Activated CD8-positive, alpha-beta memory T cell treated with anti-CD3 and anti-CD28 coated beads for 4 hours (primary cell): ENCODE results near the gene YBX2.

Experiments
- DNase-seq, 2 donors: peaks; one replicate each; pipeline ENCODE4 v3.0.0-alpha.2; 2020; ENCODE audit warnings: low read depth in 2 of 2

Gene YBX2

DNA sequence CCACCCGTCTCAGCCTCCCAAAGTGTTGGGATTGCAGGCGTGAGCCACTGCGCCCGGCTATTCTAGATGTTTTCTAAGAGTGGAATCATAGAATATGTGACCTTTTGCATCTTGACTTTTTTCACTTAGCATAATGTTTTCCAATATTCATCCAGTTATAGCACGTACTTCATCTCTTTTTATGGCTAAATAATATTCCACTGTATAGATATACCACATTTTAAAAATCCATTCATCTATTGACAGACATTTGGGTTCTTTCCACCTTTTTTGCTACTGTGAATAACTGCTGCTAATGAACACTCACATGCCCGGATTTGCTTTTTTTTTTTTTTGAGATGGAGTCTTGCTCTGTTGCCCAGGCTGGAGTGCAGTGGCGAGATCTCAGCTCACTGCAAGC lies 9.7 kb upstream of the YBX2 start:
- no peak for DNase-seq

- DNase-seq: no peak
Measured at GRCh38 chr17:7296189-7296861, 1.9 kb upstream of the YBX2 start.

- DNase-seq: no peak
Measured at GRCh38 chr17:7295230-7296180, 1.1 kb upstream of the YBX2 start.

DNA sequence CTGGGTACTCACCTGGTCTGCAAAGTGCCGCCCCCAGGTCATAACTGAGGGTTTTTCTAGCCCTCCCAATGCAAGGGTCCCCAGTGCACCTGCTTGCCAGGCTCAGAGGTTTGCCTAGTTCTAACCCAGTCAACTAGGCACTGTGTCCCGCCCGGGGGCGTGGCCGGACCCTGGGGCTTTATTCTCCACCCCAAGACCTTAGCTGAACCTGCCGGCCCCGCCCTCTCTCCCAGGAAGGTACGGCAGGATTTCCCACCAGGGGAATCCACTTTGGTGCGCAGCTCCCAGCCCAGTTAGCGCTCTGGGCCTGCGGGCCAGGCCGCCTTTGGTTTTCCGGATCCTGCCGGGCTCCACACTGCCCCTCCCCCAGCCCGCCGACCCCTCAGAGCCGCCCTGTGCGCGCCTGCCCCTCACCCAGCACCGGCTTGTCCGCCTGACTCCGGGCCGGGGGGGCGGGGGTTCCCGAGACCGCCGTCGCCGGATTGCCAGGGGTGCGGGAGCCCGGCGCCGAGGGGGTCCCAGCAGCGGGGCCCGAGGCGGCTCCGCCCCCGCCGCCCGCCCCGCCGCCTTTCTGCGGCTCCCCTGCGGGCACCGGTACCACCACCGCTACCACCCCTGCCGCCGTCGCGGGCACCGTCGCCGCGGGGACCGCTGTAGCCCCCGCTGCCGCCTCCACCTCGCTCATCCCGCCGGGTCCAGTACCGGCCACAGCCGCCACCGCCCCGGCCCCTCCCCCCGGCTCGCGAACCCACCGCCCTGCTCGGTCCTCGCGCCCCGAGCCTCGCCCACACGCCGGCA lies 424 bp downstream of the YBX2 start:
- no peak for DNase-seq

GRCh38 chr17:7293159-7293558 lies 1.3 kb downstream of the YBX2 start:
- DNase-seq: no peak

DNA sequence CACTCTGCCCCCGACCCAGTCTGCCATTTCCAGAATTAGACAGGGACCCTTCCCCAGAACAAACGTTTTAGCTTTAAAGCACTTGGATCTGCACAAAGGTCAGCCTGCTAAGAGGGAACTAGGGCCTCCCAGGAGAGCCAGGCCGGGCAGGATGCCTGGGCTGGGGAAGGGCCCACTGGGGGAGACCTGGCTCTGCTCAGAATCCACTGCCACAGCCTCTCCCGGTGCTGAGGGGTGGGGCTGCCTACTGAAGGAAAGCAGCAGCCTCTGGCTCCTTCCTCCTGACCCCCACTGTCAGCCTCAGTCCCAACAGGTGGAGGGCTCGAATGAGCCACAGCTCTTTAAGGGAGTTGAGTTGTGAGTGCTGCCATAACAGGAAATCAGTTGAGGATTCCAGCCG lies 1.7 kb downstream of the YBX2 start:
- no peak for DNase-seq

DNA sequence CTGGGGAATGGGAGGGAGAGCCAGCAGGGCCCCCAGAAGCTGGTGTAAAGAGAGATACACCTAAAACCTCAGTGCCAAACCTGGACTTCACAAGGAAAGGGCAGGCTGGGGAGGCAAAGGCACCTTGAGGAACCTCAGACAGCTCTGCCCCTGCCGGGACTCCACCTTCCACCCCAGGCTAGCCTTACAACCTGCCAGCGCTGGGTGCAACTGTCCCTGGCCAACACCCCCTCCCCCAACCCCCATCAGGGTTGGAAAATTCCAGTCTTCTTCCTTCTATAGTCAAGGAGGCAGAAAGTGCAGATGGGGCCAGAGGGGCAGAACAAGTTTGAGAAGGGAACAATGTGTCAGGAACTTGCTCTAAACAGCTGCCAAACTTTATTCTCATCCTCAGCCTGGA lies 2.2 kb downstream of the YBX2 start:
- DNase-seq: no peak

DNA sequence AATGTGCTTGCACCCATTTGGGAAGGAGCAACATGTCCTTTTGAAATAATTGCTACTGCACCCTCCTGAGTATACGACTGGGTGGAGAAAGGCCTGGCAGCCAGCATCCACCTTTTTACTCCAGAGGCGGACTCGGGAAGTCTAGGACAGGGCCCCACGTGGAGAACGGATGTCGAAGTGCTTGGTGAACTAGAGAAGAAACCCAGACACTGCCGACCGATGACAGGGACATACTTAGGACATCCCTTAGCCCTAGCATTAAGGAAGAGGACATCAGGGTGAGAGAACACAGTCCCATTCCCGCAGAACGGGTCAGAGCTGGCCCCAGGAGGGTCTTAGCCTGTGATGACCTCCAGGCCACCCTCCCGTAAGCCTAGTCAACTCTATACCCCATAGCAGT lies 3.8 kb downstream of the YBX2 start:
- DNase-seq: no peak

DNA sequence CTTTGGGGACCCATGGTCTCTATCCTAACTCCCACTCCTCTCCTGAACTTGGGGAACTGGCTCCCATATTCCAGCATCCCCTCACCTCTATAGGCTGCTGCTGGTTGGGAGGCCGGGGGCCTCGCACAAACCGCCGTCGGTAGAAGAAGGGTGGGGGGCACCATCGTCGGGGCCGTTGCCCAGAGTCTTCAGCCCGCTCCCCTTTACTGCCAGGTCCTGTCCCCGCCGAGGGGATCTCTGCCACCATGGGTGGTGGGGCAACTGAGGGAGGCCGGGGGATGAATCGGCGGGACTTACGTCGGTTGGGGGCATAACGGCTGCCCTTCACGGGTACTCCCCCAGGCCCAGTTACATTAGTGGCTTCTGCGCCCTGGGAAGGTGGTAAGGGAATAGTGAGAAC lies 4.3 kb downstream of the YBX2 start:
- no peak for DNase-seq

DNA sequence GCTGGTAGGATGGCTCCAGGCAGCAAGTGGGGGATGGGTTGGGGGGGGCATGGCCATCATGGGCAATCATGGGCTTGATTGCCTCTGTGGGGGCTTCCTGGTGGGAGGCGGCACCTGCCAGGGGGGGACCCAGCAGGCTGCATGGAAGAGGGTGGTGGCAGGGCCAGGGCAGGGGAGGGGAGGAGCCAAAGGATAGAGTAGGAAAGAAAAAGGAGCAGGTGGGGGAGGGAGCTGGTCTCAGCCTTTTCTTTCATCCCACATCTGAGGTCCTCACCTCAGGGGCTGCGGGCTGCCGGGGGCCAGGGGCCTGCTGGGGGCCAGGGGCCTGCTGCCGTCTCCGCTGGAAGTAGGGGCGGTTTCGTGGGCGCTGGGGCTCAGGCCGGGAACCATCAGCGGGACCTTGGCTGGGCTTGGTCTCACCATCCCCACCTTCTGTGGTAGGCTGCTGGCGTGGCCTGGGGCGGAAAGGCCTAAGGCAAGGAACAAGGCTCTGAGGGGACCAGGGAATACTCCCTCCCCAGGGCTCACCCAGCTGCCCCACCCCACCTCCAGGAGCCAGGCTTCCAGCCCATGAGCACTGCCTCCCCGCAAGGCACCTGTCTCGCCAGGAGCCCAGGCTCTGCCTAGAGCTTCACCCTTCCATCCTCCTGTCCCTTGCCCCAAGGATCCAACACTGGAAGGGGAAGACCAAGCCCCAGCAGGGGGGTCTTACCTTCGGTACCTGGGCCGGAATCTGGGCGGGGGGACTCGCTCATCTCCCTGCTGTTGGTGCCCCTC lies 5.0 kb downstream of the YBX2 start:
- no peak for DNase-seq

DNA sequence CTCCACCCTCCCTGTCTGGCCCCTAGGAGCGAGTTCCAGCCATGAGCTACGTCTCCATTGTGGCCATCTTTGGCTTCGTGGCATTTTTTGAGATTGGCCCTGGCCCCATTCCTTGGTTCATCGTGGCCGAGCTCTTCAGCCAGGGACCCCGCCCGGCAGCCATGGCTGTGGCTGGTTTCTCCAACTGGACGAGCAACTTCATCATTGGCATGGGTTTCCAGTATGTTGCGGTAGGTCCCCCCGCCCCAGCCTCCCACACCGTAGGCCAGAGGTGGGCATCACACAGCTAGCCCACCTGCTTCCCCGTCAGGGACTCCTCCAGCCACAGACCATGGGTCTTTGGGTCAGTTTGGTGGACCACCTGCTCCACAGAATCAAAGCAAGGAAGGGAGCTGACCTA lies 8.8 kb downstream of the YBX2 start:
- no peak for DNase-seq

DNA sequence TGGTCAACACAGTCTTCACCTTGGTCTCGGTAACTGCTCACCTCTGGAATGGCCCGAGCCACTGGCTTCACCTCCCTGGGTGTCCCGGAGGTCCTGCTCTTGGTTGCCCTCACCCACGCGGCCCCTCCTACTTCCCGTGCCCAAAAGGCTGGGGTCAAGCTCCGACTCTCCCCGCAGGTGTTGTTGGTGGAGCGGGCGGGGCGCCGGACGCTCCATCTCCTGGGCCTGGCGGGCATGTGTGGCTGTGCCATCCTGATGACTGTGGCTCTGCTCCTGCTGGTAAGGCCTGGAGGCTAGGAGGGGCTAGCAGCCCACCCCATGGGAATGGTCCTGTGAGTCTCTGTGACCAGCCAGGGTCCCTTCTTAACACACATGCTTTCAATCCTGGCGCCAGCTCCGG lies 9.5 kb downstream of the YBX2 start:
- DNase-seq: no peak

DNA sequence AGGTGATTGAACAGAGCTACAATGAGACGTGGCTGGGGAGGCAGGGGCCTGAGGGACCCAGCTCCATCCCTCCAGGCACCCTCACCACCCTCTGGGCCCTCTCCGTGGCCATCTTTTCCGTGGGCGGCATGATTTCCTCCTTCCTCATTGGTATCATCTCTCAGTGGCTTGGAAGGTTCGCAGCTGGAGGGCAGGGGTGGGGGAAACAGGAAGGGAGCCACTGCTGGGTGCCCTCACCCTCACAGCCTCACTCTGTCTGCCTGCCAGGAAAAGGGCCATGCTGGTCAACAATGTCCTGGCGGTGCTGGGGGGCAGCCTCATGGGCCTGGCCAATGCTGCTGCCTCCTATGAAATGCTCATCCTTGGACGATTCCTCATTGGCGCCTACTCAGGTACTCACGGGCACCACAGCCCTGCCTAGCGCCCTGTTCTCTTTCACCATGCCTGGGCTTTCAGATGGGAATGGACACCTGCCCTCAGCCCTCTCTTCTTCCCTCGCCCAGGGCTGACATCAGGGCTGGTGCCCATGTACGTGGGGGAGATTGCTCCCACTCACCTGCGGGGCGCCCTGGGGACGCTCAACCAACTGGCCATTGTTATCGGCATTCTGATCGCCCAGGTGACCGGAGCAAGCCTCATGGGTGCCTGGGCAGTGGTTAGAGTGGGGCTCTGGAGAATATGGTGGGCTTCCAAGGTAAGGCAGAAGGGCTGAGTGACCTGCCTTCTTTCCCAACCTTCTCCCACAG lies 10.8 kb downstream of the YBX2 start:
- DNase-seq: no peak

- no peak for DNase-seq
Measured at GRCh38 chr17:7282752-7283321, 11.6 kb downstream of the YBX2 start.

- DNase-seq: no peak
Measured at GRCh38 chr17:7281953-7282751, 12.3 kb downstream of the YBX2 start.

GRCh38 chr17:7281074-7281952 lies 13.1 kb downstream of the YBX2 start, which contains the start of gene SLC2A4:
SLC2A4 (plus strand) TSS chr17:7281718; CDS start chr17:7281935, 217 bp downstream.
- DNase-seq: peak; percentile 58 to 79

GRCh38 chr17:7280519-7281073 lies 13.8 kb downstream of the YBX2 start:
- DNase-seq: peak; percentile 70 to 74

DNA sequence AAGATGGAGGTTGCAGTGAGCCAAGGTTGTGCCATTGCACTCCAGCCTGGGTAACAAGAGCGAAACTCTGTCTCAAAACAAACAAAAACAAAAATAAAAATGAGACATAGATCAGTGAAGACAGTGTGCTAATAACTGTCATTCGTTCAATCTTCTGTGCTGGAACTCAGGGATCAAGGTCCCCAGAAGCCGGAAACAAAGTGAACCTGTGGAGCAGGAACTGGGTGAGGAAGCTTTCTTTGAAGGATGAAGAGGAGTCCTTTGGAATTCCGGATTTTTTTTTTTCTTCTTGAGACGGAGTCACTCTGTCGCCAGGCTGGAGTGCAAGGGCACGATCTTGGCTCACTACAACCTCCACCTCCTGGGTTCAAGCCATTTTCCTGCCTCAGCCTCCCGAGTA lies 15.0 kb downstream of the YBX2 start:
- DNase-seq: no peak
